ENCODE data around the gene PLA1A. TPM values are rescaled to one million over a fixed set of nuclear protein-coding genes. Genes with fewer than 3 reads are reported as not detected.

The PLA1A gene
- total and polyA plus RNA-seq, 8 donors, result 1.1 to 16.9 (median 3.3) TPM; not detected in 2

GRCh38 chr3:119635719-119636118 is 38.0 kb downstream of the PLA1A start:
- 88 to 95% (median 92%) methylated on average over 9 to 10 of the region's 10 CpGs for WGBS, 5 donors
- DNase-seq, result no peak
- Histone ChIP-seq H3K36me3 (no peaks in the 10 kb centered on the region), H3K27me3 (no peaks in the 10 kb centered on the region), H3K27ac (peak overlapping the region in 3 of 5 donors; percentile 15 to 84 (median 80)), H3K4me3 (no peak overlapping the region), H3K9me3 (no peaks in the 10 kb centered on the region), H3K4me1 (peaks cover 0 to 17% (median 5%) of the 10 kb centered on the region in 4 donors)
- TF ChIP-seq POLR2A (IDR thresholded peaks at IDR 0.05) (no peak), EP300 (IDR thresholded peaks at IDR 0.05) (no peak), POLR2AphosphoS5 (IDR thresholded peaks at IDR 0.05) (no peak), CTCF (IDR thresholded peaks at IDR 0.05) (no peak)
- intact Hi-C loops (cut with DNase I; ENCODE audit: low total_unique reads), result no loop called here

DNA sequence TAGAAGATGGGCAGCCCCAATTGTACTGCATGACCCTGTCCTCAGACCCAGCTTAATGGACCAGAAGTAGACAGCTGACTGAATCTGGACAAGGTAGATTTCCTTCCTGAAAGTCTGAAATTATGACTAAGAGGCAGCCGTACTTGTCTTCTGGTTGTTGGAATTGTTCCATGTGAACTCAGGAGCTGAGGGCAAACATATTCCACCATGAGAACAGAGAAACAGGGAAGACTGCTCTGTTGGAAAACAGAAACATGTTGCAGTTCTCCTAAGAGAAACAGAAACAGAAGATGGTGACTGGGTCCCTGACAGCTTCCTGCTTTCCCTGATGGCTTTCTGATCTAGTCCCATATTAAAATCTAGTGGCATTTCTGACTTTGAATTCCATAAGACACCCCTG is 38.6 kb downstream of the PLA1A start:
- H3K4me1 ChIP-seq, result peaks cover 0 to 16% (median 4%) of the 10 kb centered on the region in 4 donors
- no peak for DNase-seq
- H3K4me3 ChIP-seq, result no peak overlapping the region
- no peaks in the 10 kb centered on the region for H3K27me3 ChIP-seq
- H3K27ac ChIP-seq, result peak overlapping the region in 4 of 5 donors; percentile 15 to 84 (median 76)
- TF ChIP-seq CTCF (IDR thresholded peaks at IDR 0.05) (no peak), POLR2AphosphoS5 (IDR thresholded peaks at IDR 0.05) (peak in 1 of 3 donors; percentile 8), POLR2A (IDR thresholded peaks at IDR 0.05) (no peak)
- H3K36me3 ChIP-seq, result peaks cover 0 to 3% (median 1%) of the 10 kb centered on the region in 4 donors
- 8 to 47% (median 42%) methylated on average over 1 of the region's 1 CpG for WGBS, 5 donors
- no peaks in the 10 kb centered on the region for H3K9me3 ChIP-seq
- intact Hi-C loops (cut with DNase I; ENCODE audit: low total_unique reads), result no loop called here

GRCh38 chr3:119636891-119637611 is 39.4 kb downstream of the PLA1A start:
- Histone ChIP-seq H3K4me3 (no peak overlapping the region), H3K36me3 (peaks cover 1 to 11% (median 7%) of the 10 kb centered on the region in 4 donors), H3K27me3 (no peaks in the 10 kb centered on the region), H3K9me3 (no peaks in the 10 kb centered on the region), H3K27ac (peak overlapping the region; percentile 72 to 84 (median 80)), H3K4me1 (peaks cover 0 to 16% (median under 1%) of the 10 kb centered on the region in 4 donors)
- 89 to 95% (median 90%) methylated on average over 4 of the region's 4 CpGs for WGBS, 5 donors
- no peak for DNase-seq
- intact Hi-C loops (cut with DNase I; ENCODE audit: low total_unique reads), result no loop called here
- TF ChIP-seq POLR2AphosphoS5 (IDR thresholded peaks at IDR 0.05), result no peak
- TF ChIP-seq EP300 (IDR thresholded peaks at IDR 0.05), result no peak
- TF ChIP-seq POLR2A (IDR thresholded peaks at IDR 0.05), result no peak
- TF ChIP-seq CTCF (IDR thresholded peaks at IDR 0.05), result no peak

- Histone ChIP-seq H3K4me1 (peaks cover 0 to 16% (median 0%) of the 10 kb centered on the region in 4 donors), H3K4me3 (no peak overlapping the region), H3K27ac (peak overlapping the region; percentile 72 to 84 (median 80)), H3K27me3 (no peaks in the 10 kb centered on the region), H3K36me3 (peaks cover 4 to 14% (median 11%) of the 10 kb centered on the region in 4 donors), H3K9me3 (no peaks in the 10 kb centered on the region)
- WGBS, 5 donors, result 43 to 62% (median 56%) methylated on average over 3 of the region's 3 CpGs
- TF ChIP-seq POLR2AphosphoS5 (IDR thresholded peaks at IDR 0.05) (peak in 1 of 3 donors; percentile 71), EP300 (IDR thresholded peaks at IDR 0.05) (no peak)
- DNase-seq, result peak in 1 of 2 donors; percentile 36
- intact Hi-C loops (cut with DNase I; ENCODE audit: low total_unique reads), result no loop called here
Observed at GRCh38 chr3:119637679-119638477, 40.2 kb downstream of the PLA1A start.
